AG04449 (cell line): Measurements from ENCODE around the gene IMMP2L.
"Not testable (repeated sequence)": the region's sequence is repeated elsewhere in the genome, so short reads cannot be mapped to it uniquely, and the experiment has no call there.

ENCODE experiments used
- CTCF ChIA-PET: fragments of 350-600 bp; formaldehyde crosslinking; extraction: SDS; loops from one replicate; lab custom pipeline; 2021; ENCODE audit warnings: antibody characterized with exemption; lab: Yijun Ruan, JAX
- POLR2A ChIA-PET: fragments of 400-600, 350-600 bp; formaldehyde crosslinking; extraction: SDS; loops from one replicate; lab custom pipeline; 2020; ENCODE audit warnings: antibody characterized with exemption, inconsistent platforms; lab: Yijun Ruan, JAX
- DNase-seq: peaks from one replicate; pipeline ENCODE4 v3.0.0-alpha.2; 2010; ENCODE audit warnings: low read depth, low spot score
- H3K4me3 ChIP-seq: 2 replicates; pipeline ENCODE4 v1.5.1; 2011; ENCODE audit warnings: low read depth, mild to moderate bottlenecking, control low read depth, low read length
- TF ChIP-seq, protein P1 (sequence below): IDR thresholded peaks from one replicate; pipeline ENCODE4 v1.5.1; 2011; ENCODE audit warnings: mild to moderate bottlenecking, moderate library complexity, low read length, control low read depth, inconsistent platforms; ENCODE audit not compliant: insufficient read depth; ENCODE audit errors: missing control alignments

The IMMP2L gene

GRCh38 chr7:110943701-110944345, 618.5 kb downstream of the IMMP2L start:
- ChIA-PET CTCF (interaction anchor here (1.1 kb wide), 1 partner anchor 26 kb away, joined by 3 read pairs; no protein-coding TSS in a partner anchor), POLR2A (interaction anchor here (0.8 kb wide), 1 partner anchor 12 kb away, joined by 3 read pairs; no protein-coding TSS in a partner anchor)
- no peak overlapping the region for H3K4me3 ChIP-seq
- TF ChIP-seq, protein P1, sequence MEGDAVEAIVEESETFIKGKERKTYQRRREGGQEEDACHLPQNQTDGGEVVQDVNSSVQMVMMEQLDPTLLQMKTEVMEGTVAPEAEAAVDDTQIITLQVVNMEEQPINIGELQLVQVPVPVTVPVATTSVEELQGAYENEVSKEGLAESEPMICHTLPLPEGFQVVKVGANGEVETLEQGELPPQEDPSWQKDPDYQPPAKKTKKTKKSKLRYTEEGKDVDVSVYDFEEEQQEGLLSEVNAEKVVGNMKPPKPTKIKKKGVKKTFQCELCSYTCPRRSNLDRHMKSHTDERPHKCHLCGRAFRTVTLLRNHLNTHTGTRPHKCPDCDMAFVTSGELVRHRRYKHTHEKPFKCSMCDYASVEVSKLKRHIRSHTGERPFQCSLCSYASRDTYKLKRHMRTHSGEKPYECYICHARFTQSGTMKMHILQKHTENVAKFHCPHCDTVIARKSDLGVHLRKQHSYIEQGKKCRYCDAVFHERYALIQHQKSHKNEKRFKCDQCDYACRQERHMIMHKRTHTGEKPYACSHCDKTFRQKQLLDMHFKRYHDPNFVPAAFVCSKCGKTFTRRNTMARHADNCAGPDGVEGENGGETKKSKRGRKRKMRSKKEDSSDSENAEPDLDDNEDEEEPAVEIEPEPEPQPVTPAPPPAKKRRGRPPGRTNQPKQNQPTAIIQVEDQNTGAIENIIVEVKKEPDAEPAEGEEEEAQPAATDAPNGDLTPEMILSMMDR: no peak
- DNase-seq: peak; percentile 69

DNA sequence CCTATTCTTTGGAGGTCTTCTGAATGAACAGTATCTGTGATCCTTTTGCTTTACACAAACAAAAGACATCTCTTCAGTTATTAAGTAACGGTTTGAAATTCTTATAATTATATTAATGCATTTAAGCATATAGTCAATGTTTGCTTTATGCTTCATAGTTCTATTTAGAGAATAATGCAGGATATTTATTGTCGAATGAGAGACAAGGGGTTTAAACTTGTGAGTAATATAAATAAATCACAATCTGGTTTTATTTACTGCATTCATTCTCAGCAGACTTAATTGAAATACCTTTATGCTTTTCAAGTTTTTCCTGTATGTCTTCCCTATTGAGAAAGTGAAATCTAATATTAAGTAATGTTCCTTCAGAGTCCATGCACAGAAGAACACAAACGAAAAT, 620.9 kb downstream of the IMMP2L start:
- DNase-seq: no peak
- CTCF ChIA-PET: no interaction called here

GRCh38 chr7:110940756-110941155, 621.5 kb downstream of the IMMP2L start:
- CTCF ChIA-PET: no interaction called here
- POLR2A ChIA-PET: no interaction called here
- TF ChIP-seq, protein P1: no peak
- no peak for DNase-seq
- H3K4me3 ChIP-seq: no peak overlapping the region

More for the DNA sequence above, 620.9 kb downstream of the IMMP2L start:
- TF ChIP-seq, protein P1: no peak
- POLR2A ChIA-PET: no interaction called here
- no peak overlapping the region for H3K4me3 ChIP-seq

DNA sequence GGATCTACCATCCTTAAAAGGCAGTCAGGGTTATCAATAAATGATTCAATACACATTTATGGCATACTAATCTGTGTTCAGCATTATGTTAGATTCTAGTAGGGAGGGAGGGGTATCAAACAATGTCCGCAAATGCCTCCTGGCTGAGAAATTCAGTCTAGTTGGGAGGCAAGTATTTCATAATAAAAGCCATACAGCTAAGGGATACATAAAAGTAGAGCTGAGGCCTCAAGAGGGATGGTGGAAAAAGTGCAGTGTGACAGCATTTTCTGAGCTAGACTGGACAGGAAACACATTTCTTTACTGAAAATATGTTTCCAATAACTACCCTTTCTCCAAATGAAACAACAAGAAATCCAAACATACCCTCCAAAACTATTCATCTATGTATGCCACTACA, 624.1 kb downstream of the IMMP2L start:
- DNase-seq: no peak
- ChIA-PET POLR2A (no interaction called here), CTCF (no interaction called here)
- TF ChIP-seq, protein P1: no peak
- no peak overlapping the region for H3K4me3 ChIP-seq

DNA sequence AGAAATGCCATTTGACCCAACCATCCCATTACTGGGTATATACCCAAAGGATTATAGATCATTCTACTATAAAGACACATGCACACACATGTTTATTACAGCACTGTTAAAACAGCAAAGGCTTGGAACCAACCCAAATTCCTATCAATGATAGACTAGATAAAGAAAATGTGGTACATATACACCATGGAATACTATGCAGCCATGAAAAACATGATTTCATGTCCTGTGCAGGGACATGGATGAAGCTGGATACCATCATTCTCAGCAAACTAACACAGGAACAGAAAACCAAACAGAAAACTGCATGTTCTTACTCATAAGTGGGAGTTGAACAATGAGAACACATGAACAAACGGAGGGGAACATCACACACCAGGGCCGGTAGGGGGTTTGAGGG, 625.6 kb downstream of the IMMP2L start:
- CTCF ChIA-PET, H3K4me3 ChIP-seq, POLR2A ChIA-PET, DNase-seq: not testable (repeated sequence)

- TF ChIP-seq, protein P1: no peak
- DNase-seq: no peak
- CTCF ChIA-PET: no interaction called here
- H3K4me3 ChIP-seq: no peak overlapping the region
- POLR2A ChIA-PET: no interaction called here
Measured at GRCh38 chr7:110929480-110930249, 632.6 kb downstream of the IMMP2L start.
